GM12878 (cell line): ENCODE results near the gene NONO. TPM values are rescaled to one million over a fixed set of nuclear protein-coding genes. Genes with fewer than 3 reads are reported as not detected.
"Not testable (repeated sequence)": the region's sequence is repeated elsewhere in the genome, so short reads cannot be mapped to it uniquely, and the experiment has no call there.

Experiments
- ATAC-seq: fragments of 200-7000 bp; cut with Tn5 transposase; 3 replicates; pipeline ENCODE4 v1.9.1; 2020; ENCODE audit warnings: mild to moderate bottlenecking, moderate library complexity
- BruUV-seq: library from RNA; stranded (reverse); fragments of 400-500 nt; replicated peaks from 2 replicates; lab custom pipeline; 2021; lab: Mats Ljungman, UMichigan
- CTCF ChIA-PET: fragments of 300-600 bp; sonication (Branson Sonifier 250); formaldehyde crosslinking; extraction: SDS; loops from one replicate; lab custom pipeline; 2021; ENCODE audit warnings: inconsistent platforms; lab: Yijun Ruan, JAX
- POLR2A ChIA-PET: fragments of 350-600 bp; formaldehyde crosslinking; extraction: SDS; loops from one replicate; lab custom pipeline; 2021; ENCODE audit warnings: inconsistent platforms; lab: Charles Lee
- RAD21 ChIA-PET: fragments of 300-600 bp; sonication (Branson Sonifier 250); formaldehyde crosslinking; loops from one replicate; lab custom pipeline; 2023; ENCODE audit warnings: antibody characterized with exemption; ENCODE audit not compliant: unreplicated experiment; lab: Charles Lee
- SMC1A ChIA-PET: fragments of 300-600 bp; sonication (Branson Sonifier 250); formaldehyde crosslinking; loops from one replicate; lab custom pipeline; 2023; ENCODE audit not compliant: unreplicated experiment, uncharacterized antibody; lab: Charles Lee
- DNase-seq: peaks from one replicate; pipeline ENCODE4 v3.0.0-alpha.2; 2011; ENCODE audit warnings: low read depth, low spot score
- FAIRE-seq: peaks from 3 replicates; lab custom pipeline; 2011; peaks lifted over from hg19 to GRCh38; lab: Jason Lieb, UNC
- H2AFZ ChIP-seq: 2 replicates; pipeline ENCODE4 v1.6.0; 2011; ENCODE audit warnings: low read depth, low read length, control low read depth; ENCODE audit not compliant: control insufficient read depth
- H3K27ac ChIP-seq: 2 replicates; pipeline ENCODE4 v1.5.1; 2011; ENCODE audit warnings: control low read depth; ENCODE audit not compliant: control insufficient read depth, insufficient read depth
- H3K27me3 ChIP-seq, 2 experiments: replicated peaks in 1 of 2; 2 replicates each; pipeline versions ENCODE4 v1.6.0 to v1.6.1; 2011; ENCODE audit warnings: low read length in 1 of 2; ENCODE audit not compliant: control insufficient read depth in 2 of 2, insufficient read depth in 2 of 2
- H3K36me3 ChIP-seq, 2 experiments: 2 replicates each; pipeline ENCODE4 v1.5.1; 2011; ENCODE audit warnings: low read length in 1 of 2; ENCODE audit not compliant: control insufficient read depth in 2 of 2, insufficient read depth in 2 of 2
- H3K4me1 ChIP-seq: 2 replicates; pipeline ENCODE4 v1.6.1; 2011; ENCODE audit warnings: mild to moderate bottlenecking, low read length, moderate library complexity, mixed read lengths; ENCODE audit not compliant: control insufficient read depth, insufficient read depth
- H3K4me2 ChIP-seq: 2 replicates; pipeline ENCODE4 v1.6.0; 2011; ENCODE audit warnings: control low read depth; ENCODE audit not compliant: control insufficient read depth, insufficient read depth
- H3K4me3 ChIP-seq: fragments of 200-600 bp; sonication (generic); 2 replicates; pipeline ENCODE4 v1.5.1; 2016
- H3K79me2 ChIP-seq: 2 replicates; pipeline ENCODE4 v1.6.0; 2011; ENCODE audit warnings: low read length; ENCODE audit not compliant: control insufficient read depth, insufficient read depth
- H3K9ac ChIP-seq: 2 replicates; pipeline ENCODE4 v1.8.0; 2011; ENCODE audit warnings: low read length, control low read depth, mixed read lengths; ENCODE audit not compliant: control insufficient read depth, insufficient read depth
- H3K9me3 ChIP-seq: replicated peaks from 3 replicates; pipeline ENCODE4 v1.5.1; 2011; ENCODE audit warnings: mild to moderate bottlenecking, low read length; ENCODE audit not compliant: control insufficient read depth, insufficient read depth
- H4K20me1 ChIP-seq: 2 replicates; pipeline ENCODE4 v1.6.0; 2011; ENCODE audit not compliant: control insufficient read depth, insufficient read depth
- WGBS: methylation state at CpG from one replicate; pipeline ENCODE4 v1.1.6; 2016; ENCODE audit warnings: low lambda C conversion rate; ENCODE audit not compliant: insufficient replicate concordance, insufficient coverage; ENCODE audit errors: missing lambda C conversion rate; 5-methylcytosine and 5-hydroxymethylcytosine counted together
- in situ Hi-C: fragments of 300-500 bp; cut with MboI; formaldehyde crosslinking; loops from 9 replicates; pipeline ENCODE4 v1.14.3; 2018; ENCODE audit warnings: mixed read lengths
- intact Hi-C: fragments of 100-400 bp; cut with micrococcal nuclease; formaldehyde crosslinking; loops from one replicate; pipeline ENCODE4 v1.14.2; 2022; ENCODE audit not compliant: unreplicated experiment
- polyA plus RNA-seq, 11 experiments: library from polyadenylated mRNA; depleted of rRNA in 4 of 11; unstranded in 6 of 11; stranded (reverse) in 5 of 11; fragments of >200 nt; fragmentation: Nextera tagmentation in 4 of 11; fragmentation: Illumina TruSeq in 1 of 11; extraction: Ambion mirVana in 4 of 11; extraction: Trizol in 1 of 11; gene quantifications; 1 replicate in 1 of 11; 2 replicates in 10 of 11; pipeline versions ENCODE4 v1.2.1 to v1.2.3, GENCODE V29; 2011 to 2016; ENCODE audit warnings: inconsistent platforms in 2 of 11, missing spikeins in 2 of 11, low read depth in 1 of 11
- total RNA-seq, 4 experiments: library from RNA; depleted of rRNA in 3 of 4; stranded (reverse); fragments of >200 nt in 3 of 4; fragmentation: Illumina TruSeq in 1 of 4; extraction: Trizol in 1 of 4; gene quantifications; 2 replicates each; pipeline versions ENCODE4 v1.2.1 to v1.2.3, GENCODE V29; 2013 to 2021

The NONO gene
- total and polyA plus RNA-seq, 10 of the 15 experiments (the other 5 are each of a cell fraction or from before 2014, with no cell fraction given), result 206 to 505 (median 373) TPM

DNA sequence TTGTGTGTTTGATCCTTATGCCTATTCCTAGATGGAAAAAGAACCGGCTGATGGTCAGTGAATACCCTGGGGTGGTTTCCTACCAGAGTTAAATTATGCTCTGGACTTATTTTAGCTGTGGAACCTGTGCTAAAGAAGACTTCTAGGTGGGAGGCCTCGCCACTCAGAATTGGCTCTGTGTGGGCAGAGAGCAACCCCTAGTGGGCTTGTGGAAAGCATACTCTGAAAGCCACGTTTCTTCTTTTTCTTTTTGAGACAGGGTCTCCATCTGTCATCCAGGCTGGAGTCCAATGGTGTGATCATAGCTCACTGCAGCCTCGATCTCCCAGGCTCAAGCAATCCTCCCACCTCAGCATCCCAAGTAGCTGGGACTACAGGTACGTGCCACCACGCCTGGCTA lies 66.4 kb downstream of the NONO start:
- H3K27ac ChIP-seq, H3K9ac ChIP-seq, H4K20me1 ChIP-seq, H3K27me3 ChIP-seq, H3K4me1 ChIP-seq, H3K4me2 ChIP-seq, H3K4me3 ChIP-seq, RAD21 ChIA-PET, CTCF ChIA-PET, DNase-seq, H3K79me2 ChIP-seq, SMC1A ChIA-PET, POLR2A ChIA-PET, H3K36me3 ChIP-seq, intact Hi-C loops, FAIRE-seq, in situ Hi-C loops, BruUV-seq, H2AFZ ChIP-seq, H3K9me3 ChIP-seq: not testable (repeated sequence)
- WGBS, result 0% methylated on average over 1 of the region's 6 CpGs
- peak; percentile 57 for ATAC-seq

Other genes with a start within 250 kb of the NONO start
Only the 7 nearest of the 11 such genes appear.
- gene IL2RG, start 172.1 kb upstream of the NONO start, total RNA-seq (2014; rRNA removed), result 58.6 and 63.9 TPM in 2 replicates
- 79.4 and 89.8 TPM in 2 replicates for gene IL2RG, start 172.1 kb upstream of the NONO start, total RNA-seq (2014; rRNA removed; fragmentation: Illumina TruSeq; extraction: Trizol)
- gene IL2RG, start 172.1 kb upstream of the NONO start, total RNA-seq (2021), result 155 and 159 TPM in 2 replicates
- gene IL2RG, start 172.1 kb upstream of the NONO start, polyA plus RNA-seq (2011; rRNA removed), result 523 and 686 TPM in 2 replicates
- 485 TPM in 2 replicates for gene IL2RG, start 172.1 kb upstream of the NONO start, polyA plus RNA-seq (2014; fragmentation: Illumina TruSeq; extraction: Trizol)
- 100 to 1,000 TPM; 135 to 138 TPM for gene IL2RG, start 172.1 kb upstream of the NONO start, polyA plus RNA-seq (2014; fragmentation: Nextera tagmentation; extraction: Ambion mirVana)
- gene IL2RG, start 172.1 kb upstream of the NONO start, polyA plus RNA-seq (2014; rRNA removed), result 189 and 207 TPM in 2 replicates
- 100 to 1,000 TPM; 236 to 269 TPM for gene IL2RG, start 172.1 kb upstream of the NONO start, polyA plus RNA-seq (2016; fragmentation: Nextera tagmentation; extraction: Ambion mirVana)
- gene MED12, start 165.0 kb upstream of the NONO start, total RNA-seq (2014; rRNA removed), result 14.8 and 20.3 TPM in 2 replicates
- 5.7 and 5.9 TPM in 2 replicates for gene MED12, start 165.0 kb upstream of the NONO start, total RNA-seq (2014; rRNA removed; fragmentation: Illumina TruSeq; extraction: Trizol)
- gene MED12, start 165.0 kb upstream of the NONO start, total RNA-seq (2021), result 28.5 and 28.8 TPM in 2 replicates
- gene MED12, start 165.0 kb upstream of the NONO start, polyA plus RNA-seq (2011; rRNA removed), result 4.9 and 13.0 TPM in 2 replicates
- 18.3 and 18.9 TPM in 2 replicates for gene MED12, start 165.0 kb upstream of the NONO start, polyA plus RNA-seq (2014; fragmentation: Illumina TruSeq; extraction: Trizol)
- 1 to 10 TPM in 1 of 2 experiments, under 1 TPM in 1; 0.68 to 1.7 TPM for gene MED12, start 165.0 kb upstream of the NONO start, polyA plus RNA-seq (2014; fragmentation: Nextera tagmentation; extraction: Ambion mirVana)
- 13.5 and 15.2 TPM in 2 replicates for gene MED12, start 165.0 kb upstream of the NONO start, polyA plus RNA-seq (2014; rRNA removed)
- 10 to 100 TPM; 13.9 to 14.0 TPM for gene MED12, start 165.0 kb upstream of the NONO start, polyA plus RNA-seq (2016; fragmentation: Nextera tagmentation; extraction: Ambion mirVana)
- 0.16 and 0.23 TPM in 2 replicates for gene NLGN3, start 138.8 kb upstream of the NONO start, total RNA-seq (2014; rRNA removed)
- 0.14 and 0.18 TPM in 2 replicates for gene NLGN3, start 138.8 kb upstream of the NONO start, total RNA-seq (2014; rRNA removed; fragmentation: Illumina TruSeq; extraction: Trizol)
- gene NLGN3, start 138.8 kb upstream of the NONO start, total RNA-seq (2021), result 0.33 and 0.56 TPM in 2 replicates
- gene NLGN3, start 138.8 kb upstream of the NONO start, polyA plus RNA-seq (2011; rRNA removed), result 0.33 and 0.48 TPM in 2 replicates
- gene NLGN3, start 138.8 kb upstream of the NONO start, polyA plus RNA-seq (2014; fragmentation: Illumina TruSeq; extraction: Trizol), result 0.48 and 0.73 TPM in 2 replicates
- gene NLGN3, start 138.8 kb upstream of the NONO start, polyA plus RNA-seq (2014; fragmentation: Nextera tagmentation; extraction: Ambion mirVana), result under 1 TPM; 0.07 to 0.13 TPM
- 0.50 and 0.61 TPM in 2 replicates for gene NLGN3, start 138.8 kb upstream of the NONO start, polyA plus RNA-seq (2014; rRNA removed)
- under 1 TPM; 0.21 to 0.42 TPM for gene NLGN3, start 138.8 kb upstream of the NONO start, polyA plus RNA-seq (2016; fragmentation: Nextera tagmentation; extraction: Ambion mirVana)
- not detected in 2 replicates for gene GJB1, start 60.4 kb upstream of the NONO start, total RNA-seq (2014; rRNA removed)
- not detected in 2 replicates for gene GJB1, start 60.4 kb upstream of the NONO start, total RNA-seq (2014; rRNA removed; fragmentation: Illumina TruSeq; extraction: Trizol)
- gene GJB1, start 60.4 kb upstream of the NONO start, total RNA-seq (2021), result 0.13 TPM in 1 of 2 replicates, not detected in the other
- gene GJB1, start 60.4 kb upstream of the NONO start, polyA plus RNA-seq (2011; rRNA removed), result not detected in 2 replicates
- gene GJB1, start 60.4 kb upstream of the NONO start, polyA plus RNA-seq (2014; fragmentation: Illumina TruSeq; extraction: Trizol), result not detected in 2 replicates
- not detected for gene GJB1, start 60.4 kb upstream of the NONO start, polyA plus RNA-seq (2014; fragmentation: Nextera tagmentation; extraction: Ambion mirVana)
- not detected in 2 replicates for gene GJB1, start 60.4 kb upstream of the NONO start, polyA plus RNA-seq (2014; rRNA removed)
- not detected for gene GJB1, start 60.4 kb upstream of the NONO start, polyA plus RNA-seq (2016; fragmentation: Nextera tagmentation; extraction: Ambion mirVana)
- gene ZMYM3, start 29.5 kb upstream of the NONO start, total RNA-seq (2014; rRNA removed), result 12.6 and 14.5 TPM in 2 replicates
- 9.9 and 10.1 TPM in 2 replicates for gene ZMYM3, start 29.5 kb upstream of the NONO start, total RNA-seq (2014; rRNA removed; fragmentation: Illumina TruSeq; extraction: Trizol)
- 27.4 and 28.1 TPM in 2 replicates for gene ZMYM3, start 29.5 kb upstream of the NONO start, total RNA-seq (2021)
- 9.0 and 19.6 TPM in 2 replicates for gene ZMYM3, start 29.5 kb upstream of the NONO start, polyA plus RNA-seq (2011; rRNA removed)
- gene ZMYM3, start 29.5 kb upstream of the NONO start, polyA plus RNA-seq (2014; fragmentation: Illumina TruSeq; extraction: Trizol), result 18.6 and 20.3 TPM in 2 replicates
- 1 to 10 TPM; 2.3 to 5.1 TPM for gene ZMYM3, start 29.5 kb upstream of the NONO start, polyA plus RNA-seq (2014; fragmentation: Nextera tagmentation; extraction: Ambion mirVana)
- 19.8 and 20.0 TPM in 2 replicates for gene ZMYM3, start 29.5 kb upstream of the NONO start, polyA plus RNA-seq (2014; rRNA removed)
- gene ZMYM3, start 29.5 kb upstream of the NONO start, polyA plus RNA-seq (2016; fragmentation: Nextera tagmentation; extraction: Ambion mirVana), result 1 to 10 TPM; 9.6 to 10.0 TPM
- 2.1 and 2.3 TPM in 2 replicates for gene ITGB1BP2, start 18.1 kb downstream of the NONO start, total RNA-seq (2014; rRNA removed)
- 1.8 TPM in 2 replicates for gene ITGB1BP2, start 18.1 kb downstream of the NONO start, total RNA-seq (2014; rRNA removed; fragmentation: Illumina TruSeq; extraction: Trizol)
- 2.0 and 2.2 TPM in 2 replicates for gene ITGB1BP2, start 18.1 kb downstream of the NONO start, total RNA-seq (2021)
- gene ITGB1BP2, start 18.1 kb downstream of the NONO start, polyA plus RNA-seq (2011; rRNA removed), result 2.9 and 3.3 TPM in 2 replicates
- 1.0 and 1.6 TPM in 2 replicates for gene ITGB1BP2, start 18.1 kb downstream of the NONO start, polyA plus RNA-seq (2014; fragmentation: Illumina TruSeq; extraction: Trizol)
- gene ITGB1BP2, start 18.1 kb downstream of the NONO start, polyA plus RNA-seq (2014; fragmentation: Nextera tagmentation; extraction: Ambion mirVana), result 1 to 10 TPM in 1 of 2 experiments, under 1 TPM in 1; 0.50 to 1.3 TPM
- gene ITGB1BP2, start 18.1 kb downstream of the NONO start, polyA plus RNA-seq (2014; rRNA removed), result 2.3 and 3.1 TPM in 2 replicates
- under 1 TPM; 0.55 to 0.82 TPM for gene ITGB1BP2, start 18.1 kb downstream of the NONO start, polyA plus RNA-seq (2016; fragmentation: Nextera tagmentation; extraction: Ambion mirVana)
- 20.9 and 24.3 TPM in 2 replicates for gene TAF1, start 82.7 kb downstream of the NONO start, total RNA-seq (2014; rRNA removed)
- gene TAF1, start 82.7 kb downstream of the NONO start, total RNA-seq (2014; rRNA removed; fragmentation: Illumina TruSeq; extraction: Trizol), result 24.2 and 25.2 TPM in 2 replicates
- gene TAF1, start 82.7 kb downstream of the NONO start, total RNA-seq (2021), result 19.4 and 23.4 TPM in 2 replicates
- 17.1 and 21.5 TPM in 2 replicates for gene TAF1, start 82.7 kb downstream of the NONO start, polyA plus RNA-seq (2011; rRNA removed)
- gene TAF1, start 82.7 kb downstream of the NONO start, polyA plus RNA-seq (2014; fragmentation: Illumina TruSeq; extraction: Trizol), result 23.3 and 31.4 TPM in 2 replicates
- gene TAF1, start 82.7 kb downstream of the NONO start, polyA plus RNA-seq (2014; fragmentation: Nextera tagmentation; extraction: Ambion mirVana), result 1 to 10 TPM; 4.1 to 4.8 TPM
- gene TAF1, start 82.7 kb downstream of the NONO start, polyA plus RNA-seq (2014; rRNA removed), result 17.3 and 17.7 TPM in 2 replicates
- gene TAF1, start 82.7 kb downstream of the NONO start, polyA plus RNA-seq (2016; fragmentation: Nextera tagmentation; extraction: Ambion mirVana), result 10 to 100 TPM in 1 of 2 experiments, 1 to 10 TPM in 1; 8.0 to 11.6 TPM